COLO668 (cell line): ENCODE results near the gene SERPINB4.

Source experiments
- DNase-seq: peaks from one replicate; lab custom pipeline; 2025; ENCODE audit not compliant: unreplicated experiment; lab: John Stamatoyannopoulos, UW

The SERPINB4 gene

DNA sequence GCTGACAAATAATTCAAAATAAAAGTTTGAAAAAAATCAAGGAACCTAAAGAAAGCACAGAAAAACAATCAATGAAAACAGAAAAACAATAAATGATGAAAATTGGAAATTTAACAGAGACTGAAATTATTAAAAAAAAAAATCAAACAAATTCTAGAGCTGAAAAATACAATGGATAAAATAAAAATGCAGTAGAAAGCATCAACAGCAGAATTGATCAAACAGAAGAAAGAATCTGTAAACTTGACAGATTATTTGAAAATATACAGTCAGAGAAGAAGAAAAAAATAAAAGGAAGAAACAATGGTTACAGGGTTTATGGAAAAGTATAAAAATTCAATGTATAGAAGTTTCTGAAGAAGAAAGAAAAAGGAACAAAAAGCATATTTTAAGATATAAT lies 16.2 kb downstream of the SERPINB4 start:
- no peak for DNase-seq

DNA sequence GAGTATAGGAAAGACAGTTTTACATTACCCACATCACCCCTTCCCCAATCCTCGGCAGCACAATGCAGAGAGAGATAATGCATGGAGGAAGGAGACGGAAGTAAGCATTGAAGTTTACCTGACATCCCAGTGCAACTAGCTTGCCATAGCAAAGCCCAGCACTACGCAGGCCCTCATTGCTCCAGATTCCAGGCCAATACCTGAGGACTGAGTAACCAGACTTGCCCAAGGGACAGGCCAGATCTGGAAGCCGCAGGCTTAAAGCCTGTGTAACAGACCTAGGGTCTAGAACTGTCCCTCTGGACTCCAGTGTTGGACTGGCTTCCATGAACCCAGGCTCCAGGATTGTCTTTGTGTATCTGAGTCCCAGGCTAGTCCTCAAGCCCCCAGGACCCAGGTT lies 17.6 kb downstream of the SERPINB4 start:
- no peak for DNase-seq

DNA sequence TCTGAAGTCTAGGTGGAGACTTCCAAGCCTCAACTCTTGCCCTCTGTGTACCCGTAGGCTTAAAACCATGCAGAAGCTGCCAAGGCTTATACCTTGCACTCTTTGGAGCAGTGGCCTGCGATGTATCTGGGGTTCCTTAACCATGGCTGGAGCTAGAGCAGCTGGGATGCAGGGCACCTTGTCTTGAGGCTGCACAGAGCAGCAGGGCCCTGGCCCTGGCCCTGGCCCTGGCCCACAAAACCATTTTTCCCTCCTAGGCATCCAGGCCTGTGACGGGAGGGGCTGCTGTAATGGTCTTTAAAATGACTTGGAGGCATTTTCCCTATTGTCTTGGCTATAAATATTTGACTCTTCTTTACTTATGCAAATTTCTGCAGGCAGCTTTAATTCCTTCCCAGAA lies 19.2 kb downstream of the SERPINB4 start:
- DNase-seq, result no peak

GRCh38 chr18:63619661-63620060 lies 24.4 kb downstream of the SERPINB4 start:
- no peak for DNase-seq

- DNase-seq, result no peak
Measured at GRCh38 chr18:63617915-63618234, 26.2 kb downstream of the SERPINB4 start.

DNA sequence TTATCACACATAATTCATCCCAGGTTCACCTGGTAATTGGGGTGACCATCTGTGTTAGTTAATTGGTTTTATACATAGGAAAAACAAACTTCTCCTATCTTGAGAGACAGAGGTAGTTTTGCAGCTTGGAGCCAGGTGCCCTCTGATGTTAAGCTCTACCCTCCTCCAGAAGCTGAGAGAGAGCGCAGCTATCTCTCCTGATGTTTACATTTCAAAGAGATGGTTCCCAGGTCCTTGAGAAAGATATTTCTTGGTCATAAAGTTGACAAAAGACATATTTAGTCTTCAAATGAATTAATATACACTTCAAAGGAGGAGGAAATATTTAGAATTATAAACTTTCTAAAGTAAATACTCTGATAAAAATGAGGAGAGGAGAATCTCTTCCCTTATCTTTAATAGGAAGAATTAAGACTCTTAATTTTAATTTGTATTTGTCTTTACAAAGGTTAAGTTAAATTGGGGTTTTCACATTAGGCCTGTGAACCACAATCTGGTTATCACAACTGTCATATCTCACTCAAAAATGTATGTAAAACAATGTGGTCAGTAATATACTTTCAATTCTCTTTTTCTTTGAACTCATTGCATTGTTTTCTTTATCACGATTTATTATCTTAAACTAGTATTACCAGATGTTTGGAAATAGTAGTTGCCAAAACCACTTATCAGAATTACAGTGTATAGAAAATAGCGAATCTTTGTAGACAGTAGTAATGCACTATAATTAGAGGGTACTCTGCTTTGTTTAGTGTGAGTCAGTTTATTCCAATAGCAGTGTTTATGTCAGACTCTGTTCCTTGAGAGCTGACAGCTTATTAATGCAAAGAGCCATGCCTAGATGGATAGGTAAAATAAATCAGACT lies 26.8 kb downstream of the SERPINB4 start:
- DNase-seq, result no peak

DNA sequence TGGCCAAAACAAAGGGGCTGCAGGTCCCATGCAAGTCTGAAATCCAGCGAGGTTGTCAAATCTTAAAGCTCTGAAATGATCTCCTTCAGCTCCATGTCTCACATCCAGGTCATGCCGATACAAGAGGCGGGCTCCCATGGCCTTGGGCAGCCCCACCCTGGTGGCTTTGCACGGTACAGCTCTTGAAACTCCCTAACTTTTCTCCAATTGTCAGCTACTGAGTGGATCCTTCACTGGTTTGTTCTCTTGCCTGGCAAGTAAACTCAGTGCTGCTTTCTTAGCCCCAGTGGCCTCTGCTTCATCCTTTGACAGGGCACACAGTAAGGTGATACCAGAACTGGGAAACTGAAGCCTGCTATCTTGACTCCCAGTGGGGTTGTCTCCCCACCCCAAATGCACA lies 30.6 kb downstream of the SERPINB4 start:
- no peak for DNase-seq

DNA sequence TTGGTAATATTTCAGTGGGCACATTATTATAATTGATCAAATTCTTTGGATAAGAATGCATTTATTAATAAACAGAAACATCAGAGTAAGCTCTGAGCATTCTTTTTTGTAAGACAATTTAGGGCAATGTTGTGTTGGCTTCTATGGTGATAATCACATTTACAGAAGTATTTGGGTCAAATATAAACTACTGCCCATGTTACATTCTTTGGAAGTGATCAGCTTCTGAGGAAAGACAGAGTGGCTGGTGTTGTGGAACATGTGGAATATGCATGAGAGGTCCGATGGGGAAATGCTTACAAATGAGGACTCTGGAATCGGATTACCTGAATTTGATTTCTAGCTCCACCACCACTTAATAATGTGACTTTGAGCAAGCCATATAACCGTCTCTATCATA lies 37.5 kb downstream of the SERPINB4 start:
- no peak for DNase-seq

GRCh38 chr18:63604791-63605567 lies 39.1 kb downstream of the SERPINB4 start:
- DNase-seq, result no peak

DNA sequence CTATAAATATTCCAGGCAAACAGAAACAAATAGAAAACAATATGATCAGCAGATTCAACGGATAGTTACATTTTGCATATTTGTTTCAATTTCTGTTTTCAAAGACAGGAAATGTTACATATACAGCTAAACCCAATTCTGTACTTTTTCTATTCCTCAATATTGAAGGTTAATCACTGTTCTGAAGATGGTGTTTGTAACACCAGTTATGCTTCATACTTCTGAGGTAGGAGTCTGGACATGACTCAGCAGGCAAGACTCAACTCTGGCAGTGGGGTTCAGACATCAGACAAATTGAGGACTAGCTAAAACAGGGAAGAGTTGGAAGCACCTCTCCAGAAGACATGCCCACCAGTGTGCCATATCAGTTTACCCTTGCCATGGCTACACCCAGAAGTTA lies 40.3 kb downstream of the SERPINB4 start:
- DNase-seq, result no peak

DNA sequence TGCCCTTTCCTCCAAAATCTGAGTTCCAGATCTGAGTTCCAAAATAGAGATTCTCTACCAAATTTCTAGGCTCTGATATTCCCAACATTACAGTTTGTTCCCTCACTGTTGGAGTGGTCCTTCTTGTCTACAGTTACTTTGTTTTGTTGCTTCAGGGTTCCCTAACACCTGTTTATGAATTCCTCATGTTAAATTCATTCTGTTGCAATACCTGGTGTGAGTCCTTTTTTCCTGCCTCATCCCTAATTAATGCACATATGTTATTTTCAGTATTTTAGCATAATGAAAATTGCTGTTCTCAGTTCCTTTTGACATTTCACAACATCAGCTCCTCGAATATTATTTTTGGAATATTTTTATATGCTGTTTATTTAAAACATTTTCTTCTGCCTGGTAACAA lies 40.7 kb downstream of the SERPINB4 start:
- no peak for DNase-seq

DNA sequence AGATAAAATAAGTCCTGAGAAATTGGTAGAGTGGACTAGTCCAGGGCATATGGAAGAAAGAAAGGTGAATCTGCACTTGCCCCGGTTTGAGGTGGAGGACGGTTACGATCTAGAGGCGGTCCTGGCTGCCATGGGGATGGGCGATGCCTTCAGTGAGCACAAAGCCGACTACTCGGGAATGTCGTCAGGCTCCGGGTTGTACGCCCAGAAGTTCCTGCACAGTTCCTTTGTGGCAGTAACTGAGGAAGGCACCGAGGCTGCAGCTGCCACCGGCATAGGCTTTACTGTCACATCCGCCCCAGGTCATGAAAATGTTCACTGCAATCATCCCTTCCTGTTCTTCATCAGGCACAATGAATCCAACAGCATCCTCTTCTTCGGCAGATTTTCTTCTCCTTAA lies 47.1 kb downstream of the SERPINB4 start:
- DNase-seq, result no peak

GRCh38 chr18:63592471-63592870 lies 51.6 kb downstream of the SERPINB4 start:
- no peak for DNase-seq

GRCh38 chr18:63591725-63592124 lies 52.3 kb downstream of the SERPINB4 start:
- no peak for DNase-seq

DNA sequence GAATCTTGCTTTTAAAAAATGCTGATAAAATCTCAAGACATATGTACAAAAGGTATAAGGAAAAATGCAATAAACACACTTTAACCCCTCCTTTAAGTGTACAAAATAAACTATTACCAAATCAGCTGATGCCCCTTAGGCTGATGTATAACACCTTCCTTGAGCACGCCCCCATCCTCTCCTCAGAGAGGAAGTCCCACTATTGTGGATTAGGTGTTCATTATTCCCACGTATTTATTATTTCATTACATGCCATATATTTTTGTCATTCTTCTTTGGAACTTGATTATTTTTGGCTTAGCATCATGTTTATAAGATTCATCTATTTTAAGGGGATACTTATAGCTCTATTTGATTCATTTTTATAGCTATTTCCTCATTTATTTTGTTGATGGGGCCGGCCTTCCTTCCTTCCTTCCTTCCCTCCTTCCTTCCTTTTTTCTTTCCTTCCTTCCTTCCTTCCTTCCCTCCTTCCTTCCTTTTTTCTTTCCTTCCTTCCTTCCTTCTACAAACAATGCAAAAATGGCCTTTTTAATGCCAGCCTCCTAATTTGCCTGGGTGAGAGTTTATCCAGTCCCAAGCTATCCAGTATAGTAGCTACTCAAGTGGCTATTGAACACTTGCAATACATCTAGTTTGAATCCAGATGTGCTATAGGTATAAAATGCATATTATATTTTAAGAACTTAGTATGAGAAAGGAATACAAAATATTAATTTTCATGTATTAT lies 52.9 kb downstream of the SERPINB4 start:
- no peak for DNase-seq

GRCh38 chr18:63590373-63590772 lies 53.7 kb downstream of the SERPINB4 start:
- no peak for DNase-seq

- DNase-seq, result no peak
Measured at GRCh38 chr18:63588909-63589308, 55.1 kb downstream of the SERPINB4 start.
